ENCODE measurements around the gene JPH3.

Gene JPH3

DNA sequence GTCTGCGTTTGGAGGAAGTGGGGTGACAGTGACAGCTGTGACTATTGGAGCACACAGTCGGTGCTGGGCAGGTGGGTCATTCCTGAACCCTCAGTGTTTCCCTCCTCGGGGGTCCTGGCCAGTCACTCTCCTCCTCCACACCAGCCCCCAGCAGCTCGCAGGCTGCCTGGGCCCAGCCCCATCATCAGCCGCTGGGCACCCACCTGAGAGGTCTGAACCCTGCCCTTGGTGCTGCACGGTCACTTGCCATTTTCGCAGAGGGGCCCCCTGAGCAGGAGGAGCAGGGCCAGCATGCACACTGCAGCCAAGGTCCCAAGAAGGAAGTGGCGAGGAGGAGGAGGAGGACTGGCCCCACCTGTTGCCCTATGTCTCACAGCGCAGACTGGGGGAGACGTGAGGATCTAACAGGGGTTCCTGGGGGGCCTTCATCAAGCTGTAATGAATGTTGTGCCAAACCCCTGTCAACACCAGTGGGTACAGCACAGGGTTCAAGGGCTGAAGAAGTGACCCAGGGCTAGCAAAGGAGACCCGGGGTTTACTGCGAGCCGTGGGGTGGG, 23.0 kb downstream of the JPH3 start:
- no peak for DNase-seq (ENCODE audit: low read depth in 2 of 3, low spot score in 2 of 3)

- DNase-seq (ENCODE audit: low read depth in 2 of 3, low spot score in 2 of 3), result no peak
Observed at GRCh38 chr16:87626401-87626800, 24.1 kb downstream of the JPH3 start.

DNA sequence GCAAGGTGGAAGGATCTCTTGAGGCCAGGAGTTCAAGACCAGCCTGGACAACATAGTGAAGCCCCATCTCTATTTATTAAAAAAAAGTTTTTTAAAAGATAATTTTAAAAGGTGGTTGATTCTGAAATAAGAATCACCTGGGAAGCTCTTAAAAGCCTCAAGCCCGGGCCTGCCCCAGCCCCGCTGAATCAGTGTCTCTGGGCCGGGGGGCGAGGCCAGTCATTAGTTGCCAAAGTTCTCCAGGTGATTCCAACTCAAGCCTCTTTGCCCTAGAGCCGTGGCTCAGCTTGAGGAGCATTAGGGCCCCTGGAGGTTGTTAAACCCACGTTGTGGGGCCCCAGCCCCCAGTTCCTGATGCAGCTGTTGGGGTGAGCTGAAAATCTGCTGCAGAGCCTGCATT, 24.6 kb downstream of the JPH3 start:
- DNase-seq (ENCODE audit: low read depth in 2 of 3, low spot score in 2 of 3), result no peak

- DNase-seq (ENCODE audit: low read depth in 2 of 3, low spot score in 2 of 3), result no peak
Observed at GRCh38 chr16:87627542-87628245, 25.4 kb downstream of the JPH3 start.

GRCh38 chr16:87628246-87628923, 26.1 kb downstream of the JPH3 start:
- no peak for DNase-seq (ENCODE audit: low read depth in 2 of 3, low spot score in 2 of 3)

GRCh38 chr16:87628940-87629339, 26.6 kb downstream of the JPH3 start:
- no peak for DNase-seq (ENCODE audit: low read depth in 2 of 3, low spot score in 2 of 3)

- DNase-seq (ENCODE audit: low read depth in 2 of 3, low spot score in 2 of 3), result no peak
Observed at GRCh38 chr16:87631067-87631466, 28.8 kb downstream of the JPH3 start.

- DNase-seq (ENCODE audit: low read depth in 2 of 3, low spot score in 2 of 3), result no peak
Observed at GRCh38 chr16:87634411-87634810, 32.1 kb downstream of the JPH3 start.

- peak; percentile 33 to 47 (median 37) for DNase-seq (ENCODE audit: low read depth in 2 of 3, low spot score in 2 of 3)
Observed at GRCh38 chr16:87635541-87636049, 33.3 kb downstream of the JPH3 start.

DNA sequence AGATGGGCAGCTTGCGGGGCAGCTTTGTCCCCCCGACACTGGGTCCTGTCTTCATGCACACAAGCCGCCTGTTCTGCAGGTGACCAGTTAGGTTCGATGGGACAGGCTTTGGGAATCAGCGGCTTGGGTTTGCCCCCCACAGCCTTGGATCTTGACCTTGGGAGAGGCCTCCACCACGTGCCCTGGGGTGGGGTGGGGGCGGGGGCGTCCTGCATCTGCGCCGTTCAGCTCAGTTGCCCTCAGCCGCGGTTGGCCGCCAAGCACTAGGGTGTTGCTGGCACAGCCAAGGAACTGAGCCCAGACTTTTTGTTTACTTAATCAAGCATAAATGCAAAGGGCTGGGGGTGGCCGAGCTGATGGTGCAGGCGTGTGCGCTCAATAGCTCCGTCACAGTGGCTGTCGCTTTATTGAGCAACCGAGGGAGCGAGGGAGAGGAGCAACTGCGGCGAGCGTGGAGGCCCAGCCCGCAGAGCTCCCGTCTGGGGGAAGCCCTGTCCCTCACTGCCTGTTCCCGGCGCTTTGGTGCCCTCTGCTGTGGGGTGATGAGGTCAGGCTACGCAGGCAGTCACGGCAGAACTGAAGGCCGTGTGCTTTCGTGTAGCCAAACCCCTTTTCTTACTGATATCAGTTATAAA, 33.9 kb downstream of the JPH3 start:
- peak; percentile 62 to 70 (median 63) for DNase-seq (ENCODE audit: low read depth in 2 of 3, low spot score in 2 of 3)

DNA sequence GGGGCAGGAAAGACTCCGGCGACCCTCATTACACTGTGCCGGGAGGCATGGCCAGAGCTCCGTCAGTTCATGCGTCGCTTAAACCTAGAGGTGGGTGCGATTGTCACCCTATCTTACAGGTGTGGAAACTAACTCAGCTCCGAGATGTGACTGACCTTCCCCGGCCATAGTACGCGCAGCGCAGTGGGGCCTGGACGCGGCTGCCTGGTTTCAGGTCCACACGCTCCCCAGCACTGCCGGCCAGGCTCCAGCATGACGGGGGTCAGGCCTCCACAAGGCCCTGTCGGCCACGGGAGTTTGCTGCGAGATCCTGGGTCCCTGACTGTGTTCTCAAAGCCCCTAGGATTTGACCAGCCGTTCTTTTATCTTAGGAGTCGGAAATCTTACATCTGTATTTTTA, 34.4 kb downstream of the JPH3 start:
- DNase-seq (ENCODE audit: low read depth in 2 of 3, low spot score in 2 of 3), result no peak

GRCh38 chr16:87637357-87637756, 35.0 kb downstream of the JPH3 start:
- no peak for DNase-seq (ENCODE audit: low read depth in 2 of 3, low spot score in 2 of 3)

GRCh38 chr16:87638736-87639135, 36.4 kb downstream of the JPH3 start:
- no peak for DNase-seq (ENCODE audit: low read depth in 2 of 3, low spot score in 2 of 3)

DNA sequence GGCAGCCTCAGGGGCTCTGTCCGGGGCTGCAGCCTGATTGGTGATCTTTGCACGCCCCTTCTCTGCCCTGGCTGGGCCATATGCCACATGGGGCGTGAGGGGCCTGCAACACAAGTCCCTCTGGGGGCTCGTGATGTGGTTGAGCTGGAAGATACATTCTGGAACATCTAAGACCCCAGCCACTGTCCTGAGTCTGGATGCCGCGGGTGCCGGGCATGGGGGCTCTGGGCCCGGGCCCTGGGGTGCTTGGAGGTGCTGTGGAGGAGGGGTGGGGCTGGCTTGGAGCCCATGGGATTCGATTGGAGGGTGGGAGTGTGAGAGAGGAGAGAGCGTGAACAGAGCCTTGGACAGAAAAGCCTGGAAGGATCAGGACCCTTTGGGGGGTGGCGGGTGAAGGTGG, 39.4 kb downstream of the JPH3 start:
- DNase-seq (ENCODE audit: low read depth in 2 of 3, low spot score in 2 of 3), result no peak

DNA sequence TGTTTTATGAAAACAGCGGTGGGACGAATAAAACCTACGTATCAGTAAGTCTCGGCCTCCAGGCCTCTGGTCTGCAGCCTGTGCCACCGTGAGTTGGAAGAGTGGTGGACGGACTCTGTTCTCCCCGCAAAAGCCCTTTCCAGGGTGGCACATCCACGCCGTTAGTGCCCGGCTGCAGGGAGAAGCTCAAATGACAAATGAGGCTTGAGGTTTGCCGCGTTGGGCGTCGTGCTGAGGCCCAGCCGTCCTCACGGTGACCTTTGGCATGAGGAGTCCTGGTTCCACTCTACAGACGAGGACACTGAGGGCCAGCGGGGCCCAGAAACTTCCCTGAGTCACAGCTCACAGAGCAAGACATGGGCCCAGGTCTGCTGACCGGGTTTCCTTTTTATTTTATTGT, 40.2 kb downstream of the JPH3 start:
- DNase-seq (ENCODE audit: low read depth in 2 of 3, low spot score in 2 of 3), result no peak

DNA sequence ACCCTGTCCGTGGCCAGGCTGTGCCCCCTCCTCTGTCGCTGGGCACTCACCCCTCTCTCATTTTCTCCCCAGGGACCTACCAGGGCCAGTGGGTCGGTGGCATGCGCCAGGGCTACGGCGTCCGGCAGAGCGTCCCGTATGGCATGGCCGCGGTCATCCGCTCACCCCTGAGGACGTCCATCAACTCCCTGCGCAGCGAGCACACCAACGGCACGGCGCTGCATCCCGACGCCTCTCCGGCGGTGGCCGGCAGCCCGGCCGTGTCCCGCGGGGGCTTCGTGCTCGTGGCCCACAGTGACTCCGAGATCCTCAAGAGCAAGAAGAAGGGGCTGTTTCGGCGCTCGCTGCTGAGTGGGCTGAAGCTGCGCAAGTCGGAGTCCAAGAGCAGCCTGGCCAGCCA, 41.9 kb downstream of the JPH3 start:
- DNase-seq (ENCODE audit: low read depth in 2 of 3, low spot score in 2 of 3), result no peak

GRCh38 chr16:87644596-87644995, 42.3 kb downstream of the JPH3 start:
- no peak for DNase-seq (ENCODE audit: low read depth in 2 of 3, low spot score in 2 of 3)

DNA sequence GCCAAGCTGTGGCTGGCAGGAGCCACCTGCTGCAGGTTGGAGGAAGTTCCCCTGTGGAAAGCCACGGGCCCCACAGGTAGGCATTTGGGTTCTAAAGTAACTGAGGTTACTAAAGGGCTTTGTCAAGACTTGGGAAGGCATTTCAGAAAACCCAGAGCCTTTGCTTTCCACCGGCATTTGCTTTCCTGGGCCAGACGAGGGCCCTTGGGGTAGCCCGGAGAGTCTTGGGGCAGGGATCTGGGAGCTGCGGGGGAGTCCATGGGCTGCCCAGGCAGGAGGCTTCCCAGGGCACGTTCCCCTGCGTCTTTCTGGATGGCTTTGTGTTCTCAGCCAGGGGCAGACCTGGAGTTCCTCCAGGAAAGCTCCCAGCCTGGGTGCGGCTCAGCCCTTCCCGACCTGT, 43.5 kb downstream of the JPH3 start:
- DNase-seq (ENCODE audit: low read depth in 2 of 3, low spot score in 2 of 3), result no peak

DNA sequence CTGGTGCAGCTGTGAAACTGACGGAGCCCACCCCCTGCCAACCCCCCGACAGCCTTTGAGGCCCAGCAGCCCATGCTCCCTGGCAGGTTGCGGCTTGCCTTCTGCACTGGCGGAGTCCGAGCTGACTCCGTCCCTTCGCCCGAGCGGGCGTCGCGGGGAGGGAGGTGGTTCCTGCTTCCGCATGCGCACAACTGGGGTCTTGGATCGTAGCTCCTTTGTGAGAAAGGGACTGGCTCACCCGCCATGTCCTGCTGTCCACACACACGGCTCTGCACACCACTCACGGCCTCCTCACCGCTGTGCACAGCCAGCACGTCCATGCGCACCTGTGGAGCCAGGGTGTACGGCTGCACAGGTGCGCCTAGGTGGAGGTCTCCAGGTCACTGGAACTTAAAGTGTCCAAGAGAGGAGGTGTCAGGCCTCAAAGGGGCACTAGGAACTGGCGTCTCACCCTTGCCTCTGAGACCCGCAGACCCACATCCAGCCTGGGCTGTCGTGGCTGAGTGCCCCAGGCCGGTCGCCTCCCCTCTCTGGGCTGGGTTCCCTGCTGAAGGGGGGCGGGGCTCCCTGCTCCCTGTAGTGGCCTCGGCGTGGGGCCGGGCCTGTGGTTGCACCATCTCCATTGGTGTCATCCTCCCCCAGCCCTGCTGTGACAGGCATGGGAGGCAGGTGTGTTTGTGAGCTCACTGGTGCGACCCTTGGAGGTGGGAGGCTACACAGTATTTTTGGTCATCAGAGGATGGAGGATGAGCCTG, 45.3 kb downstream of the JPH3 start:
- no peak for DNase-seq (ENCODE audit: low read depth in 2 of 3, low spot score in 2 of 3)

DNA sequence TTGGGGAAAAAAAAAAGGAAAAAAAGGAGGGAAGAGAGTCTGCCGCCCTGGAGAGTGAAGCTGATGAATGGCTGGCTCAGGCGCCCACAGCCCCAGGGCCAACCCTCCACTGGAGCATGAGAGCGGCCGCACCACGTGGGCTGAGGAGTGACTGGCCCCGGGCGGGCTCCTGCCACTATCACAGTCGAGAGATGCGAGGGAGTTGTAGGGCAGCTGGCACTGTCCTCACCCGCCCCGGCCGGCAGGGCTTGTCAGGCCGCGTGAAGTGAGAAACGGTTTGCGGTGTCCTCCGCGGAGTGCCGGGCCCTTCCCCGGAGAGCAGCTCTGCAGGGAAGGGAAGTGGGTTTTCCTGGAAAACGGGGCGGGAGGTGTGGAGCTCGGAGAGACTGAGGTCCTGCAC, 45.9 kb downstream of the JPH3 start:
- DNase-seq (ENCODE audit: low read depth in 2 of 3, low spot score in 2 of 3), result no peak
